Activated CD8-positive, alpha-beta memory T cell treated with anti-CD3 and anti-CD28 coated beads for 48 hours (primary cell): ENCODE results near the gene BCL7C.
"Not testable (repeated sequence)": the region's sequence is repeated elsewhere in the genome, so short reads cannot be mapped to it uniquely, and the experiment has no call there.

Experiments used
- DNase-seq, 3 experiments: peaks; one replicate each; pipeline ENCODE4 v3.0.0-alpha.2; 2020; ENCODE audit warnings: low read depth in 2 of 3, low spot score in 2 of 3

The BCL7C gene

GRCh38 chr16:30870904-30871303, 23.0 kb downstream of the BCL7C start:
- DNase-seq, result no peak

- DNase-seq, result no peak
Measured at GRCh38 chr16:30867747-30868146, 26.1 kb downstream of the BCL7C start.

- no peak for DNase-seq
Measured at GRCh38 chr16:30866031-30866430, 27.8 kb downstream of the BCL7C start.

GRCh38 chr16:30863178-30863577, 30.7 kb downstream of the BCL7C start:
- DNase-seq, result not testable (repeated sequence)

GRCh38 chr16:30860729-30861128, 33.1 kb downstream of the BCL7C start:
- not testable (repeated sequence) for DNase-seq

GRCh38 chr16:30858829-30859423, 35.0 kb downstream of the BCL7C start:
- DNase-seq, result no peak

GRCh38 chr16:30858111-30858495, 35.8 kb downstream of the BCL7C start:
- DNase-seq, result no peak

GRCh38 chr16:30853758-30854157, 40.1 kb downstream of the BCL7C start:
- DNase-seq, result no peak

GRCh38 chr16:30850246-30850645, 43.6 kb downstream of the BCL7C start:
- no peak for DNase-seq

- DNase-seq, result no peak
Measured at GRCh38 chr16:30846649-30847402, 47.1 kb downstream of the BCL7C start.

GRCh38 chr16:30844671-30845449, 49.0 kb downstream of the BCL7C start:
- DNase-seq, result peak; percentile 21 to 56 (median 27)

GRCh38 chr16:30844346-30844670, 49.6 kb downstream of the BCL7C start:
- no peak for DNase-seq

GRCh38 chr16:30843501-30843900, 50.4 kb downstream of the BCL7C start:
- no peak for DNase-seq

- no peak for DNase-seq
Measured at GRCh38 chr16:30842971-30843370, 50.9 kb downstream of the BCL7C start.

- no peak for DNase-seq
Measured at GRCh38 chr16:30841332-30841731, 52.5 kb downstream of the BCL7C start.

- no peak for DNase-seq
Measured at GRCh38 chr16:30840611-30841010, 53.3 kb downstream of the BCL7C start.

- DNase-seq, result no peak
Measured at GRCh38 chr16:30839523-30840227, 54.2 kb downstream of the BCL7C start.

- DNase-seq, result no peak
Measured at GRCh38 chr16:30838876-30839471, 54.9 kb downstream of the BCL7C start.

GRCh38 chr16:30837904-30838303, 56.0 kb downstream of the BCL7C start:
- DNase-seq, result no peak
